Measurements from ENCODE around the gene DEFB132. TPM values are rescaled to one million over a fixed set of nuclear protein-coding genes. Genes with fewer than 3 reads are reported as not detected.

The DEFB132 gene
- total and polyA plus RNA-seq, 2 of the 8 experiments (the other 6 are each of a cell fraction or from before 2014, with no cell fraction given), result not detected

DNA sequence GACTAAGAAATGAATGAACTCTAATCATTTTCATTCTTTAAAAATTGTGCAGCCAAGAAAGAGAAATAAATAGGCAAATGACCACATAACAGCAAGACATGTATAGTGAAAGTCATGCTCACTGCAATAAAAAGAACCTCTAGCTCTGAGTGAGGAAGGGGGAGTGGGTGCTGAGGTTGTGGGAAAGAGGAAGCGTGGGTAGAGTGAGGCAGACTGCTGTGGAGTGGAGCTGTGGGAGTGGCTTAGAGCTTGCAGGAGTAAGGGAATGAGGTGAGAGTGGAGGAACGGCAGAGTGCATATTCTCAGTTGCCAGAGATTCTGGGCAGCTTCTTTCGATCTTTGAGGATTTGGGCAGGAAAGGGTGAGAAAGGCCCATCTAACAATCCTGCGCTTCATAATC lies 20.0 kb upstream of the DEFB132 start:
- Histone ChIP-seq H3K14ac (ENCODE audit: insufficient read length) (no peak overlapping the region), H4K91ac (replicated peaks; ENCODE audit: insufficient read length, low read length) (no peak overlapping the region), H4K20me1 (replicated peaks in 1 of 2; ENCODE audit: control insufficient read depth in 1 of 2, insufficient read depth in 2 of 2, low read length in 2 of 2) (no peaks in the 10 kb centered on the region), H4K8ac (ENCODE audit: extremely low read depth, insufficient read depth, low read length) (no peak overlapping the region), H4K5ac (ENCODE audit: insufficient read length, low read depth, low read length) (no peak overlapping the region), H3K23me2 (ENCODE audit: low read depth, low read length) (no peaks in the 10 kb centered on the region), H2BK12ac (ENCODE audit: low read depth, low read length) (no peak overlapping the region), H3K27ac (ENCODE audit: low read depth, low read length) (no peak overlapping the region), H3K27me3 (replicated peaks in 1 of 4; ENCODE audit: control insufficient read depth in 3 of 4, extremely low read depth in 1 of 4, insufficient read depth in 3 of 4, low read length in 3 of 4) (no peaks in the 10 kb centered on the region; a peak in 1 of 7 replicates), H3K79me1 (ENCODE audit: low read depth, low read length) (no peaks in the 10 kb centered on the region), H2AFZ (ENCODE audit: low read length) (no peak overlapping the region), H3K9me3 (ENCODE audit: insufficient read depth in 2 of 2, low read depth in 1 of 2, low read length in 1 of 2) (peaks cover 0 to 2% of the 10 kb centered on the region in 2 experiments; a peak in 2 of 4 replicates), H2BK5ac (ENCODE audit: low read depth, low read length) (no peak overlapping the region), H2BK20ac (ENCODE audit: low read length) (no peak overlapping the region), H2BK120ac (replicated peaks; ENCODE audit: low read depth, low read length) (no peak overlapping the region), H2BK15ac (ENCODE audit: low read length) (no peak overlapping the region), H3K18ac (ENCODE audit: extremely low read depth, low read length) (no peak overlapping the region), H3K4me1 (replicated peaks in 1 of 4; ENCODE audit: control insufficient read depth in 3 of 4, insufficient read depth in 4 of 4, low read length in 3 of 4) (no peaks in the 10 kb centered on the region), H2AK5ac (ENCODE audit: low read depth, low read length) (no peak overlapping the region), H3K36me3 (ENCODE audit: control insufficient read depth in 2 of 4, insufficient read depth in 4 of 4, low read length in 3 of 4) (no peaks in the 10 kb centered on the region), H3K4me3 (ENCODE audit: extremely low read depth in 1 of 4, insufficient read depth in 2 of 4, low read depth in 3 of 4, low read length in 4 of 4) (no peak overlapping the region), H3K4me2 (ENCODE audit: insufficient read depth in 1 of 2, low read depth in 2 of 2, low read length in 2 of 2) (no peak overlapping the region), H3K23ac (ENCODE audit: insufficient read length) (no peak overlapping the region), H3K4ac (replicated peaks; ENCODE audit: insufficient read length, low read depth, low read length) (no peak overlapping the region), H3K56ac (replicated peaks; ENCODE audit: insufficient read length, low read depth, low read length) (no peak overlapping the region), H3K79me2 (ENCODE audit: control insufficient read depth in 1 of 2, insufficient read depth in 2 of 2, low read length in 2 of 2) (no peaks in the 10 kb centered on the region), H3K9ac (replicated peaks in 1 of 4; ENCODE audit: extremely low read depth in 1 of 4, low read depth in 3 of 4, low read length in 3 of 4) (no peak overlapping the region)
- CTCF ChIA-PET (ENCODE audit: partially characterized antibody), result interaction anchor here (1.3 kb wide), 1 partner anchor 29 kb away, joined by 3 read pairs; no protein-coding TSS in a partner anchor
- FAIRE-seq (no peak), DNase-seq (ENCODE audit: low read depth in 1 of 2, low spot score in 2 of 2) (no peak)
- WGBS, 2 experiments (ENCODE audit: extremely low coverage in 1 of 2, insufficient coverage in 1 of 2, insufficient read length in 1 of 2, insufficient replicate concordance in 2 of 2, low coverage in 1 of 2, low lambda C conversion rate in 2 of 2, missing lambda C conversion rate in 1 of 2), result 81% methylated on average over 4 of the region's 4 CpGs; no CpG with 5 or more reads in 1 of the 2 experiments
- POLR2A ChIA-PET (ENCODE audit: partially characterized antibody), result no interaction called here
- no peak for TF ChIP-seq SUZ12 (IDR thresholded peaks at IDR 0.05; ENCODE audit: low read length)
- no peak for TF ChIP-seq EGR1 (IDR thresholded peaks at IDR 0.05; ENCODE audit: borderline replicate concordance, low read depth, low read length)
- no peak for TF ChIP-seq BCL11A (IDR thresholded peaks at IDR 0.05; ENCODE audit: low read depth in 2 of 2, low read length in 2 of 2)
- TF ChIP-seq YY1 (IDR thresholded peaks at IDR 0.05; ENCODE audit: low read depth, low read length), result no peak
- no peak for TF ChIP-seq E2F6 (IDR thresholded peaks at IDR 0.05)
- no peak for TF ChIP-seq SIX5 (IDR thresholded peaks at IDR 0.05; ENCODE audit: low read depth, low read length)
- TF ChIP-seq, protein P1, sequence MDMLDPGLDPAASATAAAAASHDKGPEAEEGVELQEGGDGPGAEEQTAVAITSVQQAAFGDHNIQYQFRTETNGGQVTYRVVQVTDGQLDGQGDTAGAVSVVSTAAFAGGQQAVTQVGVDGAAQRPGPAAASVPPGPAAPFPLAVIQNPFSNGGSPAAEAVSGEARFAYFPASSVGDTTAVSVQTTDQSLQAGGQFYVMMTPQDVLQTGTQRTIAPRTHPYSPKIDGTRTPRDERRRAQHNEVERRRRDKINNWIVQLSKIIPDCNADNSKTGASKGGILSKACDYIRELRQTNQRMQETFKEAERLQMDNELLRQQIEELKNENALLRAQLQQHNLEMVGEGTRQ (IDR thresholded peaks at IDR 0.05; ENCODE audit: low read length), result no peak
- no peak for TF ChIP-seq TBP (IDR thresholded peaks at IDR 0.05; ENCODE audit: low read depth, low read length)
- TF ChIP-seq MAX (IDR thresholded peaks at IDR 0.05), result no peak
